H1 (cell line): ENCODE measurements around the gene PPP2R3A. TPM values are rescaled to one million over a fixed set of nuclear protein-coding genes. Genes with fewer than 3 reads are reported as not detected.
A peak's percentile ranks its signal among the peaks of the same experiment; 100 is the strongest.

Experiments used
- CTCF ChIA-PET: fragments of 300-600 bp; sonication (Branson Sonifier 250); formaldehyde crosslinking; loops from one replicate; lab custom pipeline; 2021; ENCODE audit not compliant: partially characterized antibody; lab: Charles Lee
- POLR2A ChIA-PET: fragments of 300-600 bp; sonication (Branson Sonifier 250); formaldehyde crosslinking; loops from one replicate; lab custom pipeline; 2021; ENCODE audit warnings: inconsistent platforms; ENCODE audit not compliant: partially characterized antibody; lab: Charles Lee
- DNase-seq, 2 experiments: peaks; one replicate each; pipeline versions ENCODE4 v3.0.0 to v3.0.0-alpha.2; 2010 to 2022; ENCODE audit warnings: low spot score in 2 of 2, low read depth in 1 of 2, mixed read lengths in 1 of 2
- FAIRE-seq: peaks from 2 replicates; lab custom pipeline; 2011; peaks lifted over from hg19 to GRCh38; lab: Jason Lieb, UNC
- H2AFZ ChIP-seq: 2 replicates; pipeline ENCODE4 v1.8.1; 2012; ENCODE audit warnings: low read length, inconsistent platforms
- H2AK5ac ChIP-seq: 2 replicates; pipeline ENCODE4 v1.6.1; 2013; ENCODE audit warnings: low read depth, low read length
- H2BK120ac ChIP-seq: replicated peaks from 2 replicates; pipeline ENCODE3; 2013; ENCODE audit warnings: low read depth, low read length, inconsistent platforms
- H2BK12ac ChIP-seq: 2 replicates; pipeline ENCODE4 v1.6.1; 2013; ENCODE audit warnings: low read depth, low read length
- H2BK15ac ChIP-seq: 2 replicates; pipeline ENCODE4 v1.6.1; 2013; ENCODE audit warnings: low read length
- H2BK20ac ChIP-seq: 2 replicates; pipeline ENCODE4 v1.6.1; 2013; ENCODE audit warnings: low read length
- H2BK5ac ChIP-seq: 2 replicates; pipeline ENCODE4 v1.6.1; 2013; ENCODE audit warnings: low read depth, low read length
- H3K14ac ChIP-seq: 2 replicates; pipeline ENCODE4 v1.6.1; 2013; ENCODE audit warnings: inconsistent platforms; ENCODE audit not compliant: insufficient read length
- H3K18ac ChIP-seq: 2 replicates; pipeline ENCODE4 v1.6.1; 2013; ENCODE audit warnings: low read length; ENCODE audit errors: extremely low read depth
- H3K23ac ChIP-seq: 2 replicates; pipeline ENCODE4 v1.6.1; 2013; ENCODE audit warnings: inconsistent platforms; ENCODE audit not compliant: insufficient read length
- H3K23me2 ChIP-seq: 2 replicates; pipeline ENCODE4 v1.6.1; 2013; ENCODE audit warnings: low read depth, low read length
- H3K27ac ChIP-seq: 2 replicates; pipeline ENCODE4 v1.6.1; 2011; ENCODE audit warnings: low read depth, low read length, inconsistent platforms
- H3K27me3 ChIP-seq, 4 experiments: replicated peaks in 1 of 4; 1 replicate in 1 of 4; 2 replicates in 3 of 4; pipeline versions ENCODE4 v1.6.1 to v1.8.1; 2011 to 2013; ENCODE audit warnings: low read length in 3 of 4, mild to moderate bottlenecking in 3 of 4, inconsistent platforms in 2 of 4, mixed read lengths in 2 of 4, moderate library complexity in 1 of 4; ENCODE audit not compliant: control insufficient read depth in 3 of 4, insufficient read depth in 3 of 4; ENCODE audit errors: extremely low read depth in 1 of 4
- H3K36me3 ChIP-seq, 4 experiments: 2 replicates each; pipeline versions ENCODE4 v1.6.1 to v1.8.1; 2011 to 2013; ENCODE audit warnings: mild to moderate bottlenecking in 4 of 4, low read length in 3 of 4, moderate library complexity in 2 of 4, control low read depth in 1 of 4, inconsistent platforms in 1 of 4; ENCODE audit not compliant: insufficient read depth in 4 of 4, control insufficient read depth in 2 of 4
- H3K4ac ChIP-seq: replicated peaks from 2 replicates; pipeline ENCODE3; 2013; ENCODE audit warnings: low read length, low read depth, mixed read lengths, inconsistent platforms; ENCODE audit not compliant: insufficient read length
- H3K4me1 ChIP-seq, 4 experiments: replicated peaks in 1 of 4; 1 replicate in 1 of 4; 2 replicates in 3 of 4; pipeline versions ENCODE4 v1.6.1 to v1.8.1; 2011 to 2013; ENCODE audit warnings: low read length in 3 of 4, inconsistent platforms in 2 of 4, mixed read lengths in 1 of 4; ENCODE audit not compliant: insufficient read depth in 4 of 4, control insufficient read depth in 3 of 4
- H3K4me2 ChIP-seq, 2 experiments: 2 replicates each; pipeline versions ENCODE4 v1.6.1 to v1.8.1; 2011 to 2013; ENCODE audit warnings: low read depth in 2 of 2, low read length in 2 of 2, control low read depth in 1 of 2, inconsistent platforms in 1 of 2, mild to moderate bottlenecking in 1 of 2; ENCODE audit not compliant: insufficient read depth in 1 of 2
- H3K4me3 ChIP-seq, 4 experiments: fragments of 200-600, 300-600 bp in 1 of 4; sonication (generic), shearing (Covaris generic), sonication (Bioruptor Twin) in 1 of 4; 2 replicates each; pipeline versions ENCODE4 v1.5.1 to v1.8.1; 2011 to 2016; ENCODE audit warnings: low read length in 4 of 4, low read depth in 3 of 4, control low read depth in 2 of 4, inconsistent platforms in 2 of 4, mild to moderate bottlenecking in 2 of 4, mixed read lengths in 1 of 4, moderate library complexity in 1 of 4; ENCODE audit not compliant: insufficient read depth in 2 of 4; ENCODE audit errors: extremely low read depth in 1 of 4
- H3K56ac ChIP-seq: replicated peaks from 2 replicates; pipeline ENCODE3; 2013; ENCODE audit warnings: low read depth, mild to moderate bottlenecking, mixed read lengths, low read length, inconsistent platforms; ENCODE audit not compliant: insufficient read length
- H3K79me1 ChIP-seq: 2 replicates; pipeline ENCODE4 v1.6.1; 2013; ENCODE audit warnings: low read depth, low read length, control low read depth
- H3K79me2 ChIP-seq, 2 experiments: 2 replicates each; pipeline versions ENCODE4 v1.6.1 to v1.8.1; 2012 to 2013; ENCODE audit warnings: low read length in 2 of 2, mild to moderate bottlenecking in 2 of 2, inconsistent platforms in 1 of 2; ENCODE audit not compliant: insufficient read depth in 2 of 2, control insufficient read depth in 1 of 2
- H3K9ac ChIP-seq, 4 experiments: replicated peaks in 1 of 4; 1 replicate in 1 of 4; 2 replicates in 3 of 4; pipeline versions ENCODE4 v1.6.1 to v1.8.1; 2011 to 2013; ENCODE audit warnings: low read depth in 3 of 4, low read length in 3 of 4, control low read depth in 2 of 4, mild to moderate bottlenecking in 2 of 4, moderate library complexity in 2 of 4, inconsistent platforms in 1 of 4; ENCODE audit errors: extremely low read depth in 1 of 4
- H3K9me3 ChIP-seq, 2 experiments: 2 replicates each; pipeline versions ENCODE4 v1.6.1 to v1.8.1; 2012 to 2013; ENCODE audit warnings: mild to moderate bottlenecking in 2 of 2, moderate library complexity in 2 of 2, control low read depth in 1 of 2, inconsistent platforms in 1 of 2, low read depth in 1 of 2, low read length in 1 of 2, mixed read lengths in 1 of 2; ENCODE audit not compliant: insufficient read depth in 2 of 2
- H4K20me1 ChIP-seq, 2 experiments: replicated peaks in 1 of 2; 2 replicates each; pipeline versions ENCODE3 to v1.8.1; 2011 to 2013; ENCODE audit warnings: inconsistent platforms in 2 of 2, low read length in 2 of 2, mild to moderate bottlenecking in 1 of 2; ENCODE audit not compliant: insufficient read depth in 2 of 2, control insufficient read depth in 1 of 2
- H4K5ac ChIP-seq: 2 replicates; pipeline ENCODE4 v1.6.1; 2013; ENCODE audit warnings: low read length, low read depth, mixed read lengths, inconsistent platforms; ENCODE audit not compliant: insufficient read length
- H4K8ac ChIP-seq: 2 replicates; pipeline ENCODE4 v1.8.0; 2013; ENCODE audit warnings: mild to moderate bottlenecking, moderate library complexity, low read length, inconsistent platforms; ENCODE audit not compliant: insufficient read depth; ENCODE audit errors: extremely low read depth
- H4K91ac ChIP-seq: replicated peaks from 2 replicates; pipeline ENCODE3; 2013; ENCODE audit warnings: low read length, mixed read lengths, inconsistent platforms; ENCODE audit not compliant: insufficient read length
- RAD21 ChIP-seq, 2 experiments: IDR thresholded peaks in 1 of 2; conservative IDR thresholded peaks in 1 of 2; 2 replicates each; pipeline ENCODE4 v1.6.1; 2011; ENCODE audit warnings: low read depth in 2 of 2, low read length in 2 of 2, improper control_type of control experiment in 1 of 2, inconsistent platforms in 1 of 2, mild to moderate bottlenecking in 1 of 2, moderate library complexity in 1 of 2
- TAF7 ChIP-seq: optimal IDR thresholded peaks from 2 replicates; pipeline ENCODE3; 2011; ENCODE audit warnings: low read depth, mild to moderate bottlenecking, inconsistent platforms, low read length, moderate library complexity, borderline replicate concordance
- WGBS, 2 experiments: shearing (Covaris generic) in 1 of 2; methylation state at CpG; one replicate each; pipeline versions ENCODE4 v1.1.6 to v1.1.7; 2013 to 2015; ENCODE audit warnings: low lambda C conversion rate in 2 of 2, mixed read lengths in 2 of 2, inconsistent platforms in 1 of 2, low coverage in 1 of 2, missing lambda C conversion rate in 1 of 2; ENCODE audit not compliant: insufficient replicate concordance in 2 of 2, insufficient coverage in 1 of 2, insufficient read length in 1 of 2; ENCODE audit errors: extremely low coverage in 1 of 2, missing lambda C conversion rate in 1 of 2; 5-methylcytosine and 5-hydroxymethylcytosine counted together
- polyA plus RNA-seq, 7 experiments: library from polyadenylated mRNA; depleted of rRNA in 3 of 7; stranded (reverse) in 5 of 7; unstranded in 2 of 7; fragments of >200 nt in 5 of 7; fragments of 200-250 nt in 2 of 7; gene quantifications; 1 replicate in 5 of 7; 2 replicates in 1 of 7; 4 replicates in 1 of 7; pipeline versions ENCODE4 v1.2.1 to v1.2.3, GENCODE V29; 2011 to 2013; ENCODE audit warnings: missing spikeins in 2 of 7, mixed read lengths in 2 of 7
- total RNA-seq: library from RNA; stranded (reverse); fragmentation: NEBNext Ultra II Directional; extraction: Animal tissue kit (Norgen Biotek cat#: 25700); gene quantifications from 2 replicates; pipeline ENCODE4 v1.2.1, GENCODE V29; 2021

PPP2R3A gene
- total and polyA plus RNA-seq, 2 of the 8 experiments (the other 6 are each of a cell fraction or from before 2014, with no cell fraction given) = 4.1 to 15.2 TPM

- FAIRE-seq = no peak
- H4K5ac ChIP-seq = no peak overlapping the region
- H3K27ac ChIP-seq = no peak overlapping the region
- H3K18ac ChIP-seq = no peak overlapping the region
- H4K91ac ChIP-seq = no peak overlapping the region
- peaks cover 0 to 5% (median 3%) of the 10 kb centered on the region in 4 experiments; a peak in 5 of 7 replicates for H3K4me1 ChIP-seq
- H2AFZ ChIP-seq = no peak overlapping the region
- H3K23ac ChIP-seq = no peak overlapping the region
- H2BK12ac ChIP-seq = no peak overlapping the region
- H4K8ac ChIP-seq = no peak overlapping the region
- H3K79me1 ChIP-seq = no peaks in the 10 kb centered on the region
- no peaks in the 10 kb centered on the region for H3K9me3 ChIP-seq
- H4K20me1 ChIP-seq = no peaks in the 10 kb centered on the region
- TF ChIP-seq RAD21 (IDR thresholded peaks at IDR 0.05 in 1 of 2, conservative IDR thresholded peaks at IDR 0.05 in 1 of 2; ENCODE audit: low read depth in 2 of 2, low read length in 2 of 2) (peak in 1 of 2 experiments; percentile 5; a peak in 1 of 4 replicates), TAF7 (no peak)
- TF ChIP-seq, all 59 proteins: peak for 1
- no peak overlapping the region for H3K4me2 ChIP-seq
- H3K14ac ChIP-seq = no peak overlapping the region
- H3K27me3 ChIP-seq = no peaks in the 10 kb centered on the region
- H2BK5ac ChIP-seq = no peak overlapping the region
- H3K4ac ChIP-seq = no peak overlapping the region
- 87% methylated on average over 5 of the region's 5 CpGs; no CpG with 5 or more reads in 1 of the 2 experiments for WGBS, 2 experiments
- H3K79me2 ChIP-seq = no peaks in the 10 kb centered on the region
- no peak overlapping the region for H3K4me3 ChIP-seq
- no peaks in the 10 kb centered on the region; a peak in 2 of 8 replicates for H3K36me3 ChIP-seq
- DNase-seq = no peak
- H3K56ac ChIP-seq = no peak overlapping the region
- no peak overlapping the region for H3K9ac ChIP-seq
- ChIA-PET POLR2A (no interaction called here), CTCF (interaction anchor here (0.7 to 2.5 kb wide), 4 partner anchors 11 to 1755 kb away, joined by 3 to 8 read pairs (median 3); partner anchors contain the start of gene SOX14)
- no peak overlapping the region for H2BK120ac ChIP-seq
- H2AK5ac ChIP-seq = no peak overlapping the region; the same call in 1 of the 2 replicates
- H2BK15ac ChIP-seq = no peak overlapping the region
- H3K23me2 ChIP-seq = no peaks in the 10 kb centered on the region; the same call in 1 of the 2 replicates
- H2BK20ac ChIP-seq = no peak overlapping the region
Observed at GRCh38 chr3:136008732-136009470, 43.4 kb downstream of the PPP2R3A start.
